ENCODE measurements around the gene XPA.

DNA sequence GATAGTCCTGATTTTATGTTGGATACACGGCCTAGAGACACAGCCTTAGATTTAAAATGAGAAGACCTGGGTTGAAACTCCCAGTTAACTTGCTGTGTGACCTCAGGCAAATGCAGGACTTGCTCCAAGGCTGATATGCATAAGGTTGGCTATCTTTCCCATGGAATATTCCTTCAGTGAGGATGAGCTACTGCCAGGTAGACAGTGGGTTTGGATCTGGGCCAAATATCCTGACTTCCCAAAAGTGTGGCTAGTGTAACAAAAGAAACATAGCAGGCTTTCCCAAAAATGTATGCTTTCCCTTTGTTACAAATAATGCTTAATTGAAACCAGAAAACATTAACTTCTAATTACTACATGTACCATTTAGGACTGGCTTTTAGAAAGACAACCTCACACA, 697 bp upstream of the XPA start:
- no peak for TF ChIP-seq POLR2A (IDR thresholded peaks at IDR 0.05)
- no peak for TF ChIP-seq CTCF (IDR thresholded peaks at IDR 0.05)
